Colonic mucosa (tissue), 4 donors: ENCODE results near the gene ATG9B. TPM values are rescaled to one million over a fixed set of nuclear protein-coding genes. Genes with fewer than 3 reads are reported as not detected.

Source experiments
- DNase-seq: peaks from one replicate; pipeline ENCODE4 v3.0.0-alpha.2; 2020
- H3K27ac ChIP-seq: fragments of 200-600 bp; one replicate; pipeline ENCODE4 v1.8.0; 2021
- H3K27me3 ChIP-seq: fragments of 200-600 bp; one replicate; pipeline ENCODE4 v1.8.0; 2021
- H3K36me3 ChIP-seq: fragments of 200-600 bp; one replicate; pipeline ENCODE4 v1.8.0; 2021
- H3K4me1 ChIP-seq: fragments of 200-600 bp; one replicate; pipeline ENCODE4 v1.8.0; 2021; ENCODE audit warnings: mild to moderate bottlenecking
- H3K4me3 ChIP-seq: fragments of 200-600 bp; one replicate; pipeline ENCODE4 v1.8.0; 2021
- H3K9ac ChIP-seq, 2 donors: one replicate each; pipeline ENCODE4 v1.7.0; 2013; ENCODE audit warnings: control low read depth in 2 of 2, low read depth in 2 of 2, low read length in 2 of 2
- H3K9me3 ChIP-seq: fragments of 200-600 bp; one replicate; pipeline ENCODE4 v1.8.0; 2021
- CTCF ChIP-seq: fragments of 200-600 bp; IDR thresholded peaks from one replicate; pipeline ENCODE4 v1.8.0; 2022; ENCODE audit warnings: antibody characterized with exemption, mild to moderate bottlenecking
- intact Hi-C: fragments of 100-400 bp; cut with DNase I; formaldehyde crosslinking; loops from one replicate; pipeline ENCODE4 v1.14.1; 2022
- total RNA-seq, 2 donors: library from RNA; stranded (reverse); fragmentation: NEBNext Ultra II Directional in 1 of 2; extraction: Animal tissue kit (Norgen Biotek cat#: 25700) in 1 of 2; gene quantifications; one replicate each; pipeline ENCODE4 v1.2.1, GENCODE V29; 2021
- donor health status: healthy.
- donor health status: DM: no; HTN: no; CAD: no.
- donor health status: DM: no; HTN: no; CAD: no.

The ATG9B gene
- total RNA-seq, 2 donors from 2014 or later, result 0.66 to 1.2 TPM

- Histone ChIP-seq H3K4me3 (no peak overlapping the region), H3K36me3 (no peaks in the 10 kb centered on the region), H3K4me1 (no peaks in the 10 kb centered on the region), H3K27ac (no peak overlapping the region), H3K9ac (peak overlapping the region in 1 of 2 donors; percentile 21), H3K9me3 (no peaks in the 10 kb centered on the region), H3K27me3 (no peaks in the 10 kb centered on the region)
- no peak for TF ChIP-seq CTCF
- intact Hi-C loops, result no loop called here
- DNase-seq, result no peak
Measured at GRCh38 chr7:151008143-151008510, 16.2 kb downstream of the ATG9B start.

GRCh38 chr7:151007469-151007898 lies 16.8 kb downstream of the ATG9B start:
- Histone ChIP-seq H3K27me3 (no peaks in the 10 kb centered on the region), H3K27ac (no peak overlapping the region), H3K4me1 (no peaks in the 10 kb centered on the region), H3K4me3 (no peak overlapping the region), H3K9me3 (no peaks in the 10 kb centered on the region), H3K9ac (no peak overlapping the region), H3K36me3 (no peaks in the 10 kb centered on the region)
- no peak for TF ChIP-seq CTCF
- intact Hi-C loops, result no loop called here
- DNase-seq, result no peak

- Histone ChIP-seq H3K4me1 (no peaks in the 10 kb centered on the region), H3K4me3 (no peak overlapping the region), H3K36me3 (no peaks in the 10 kb centered on the region), H3K27me3 (no peaks in the 10 kb centered on the region), H3K9me3 (no peaks in the 10 kb centered on the region), H3K9ac (no peak overlapping the region), H3K27ac (no peak overlapping the region)
- no peak for TF ChIP-seq CTCF
- DNase-seq, result no peak
- intact Hi-C loops, result no loop called here
Measured at GRCh38 chr7:151006590-151007300, 17.5 kb downstream of the ATG9B start.

GRCh38 chr7:151005566-151005965 lies 18.7 kb downstream of the ATG9B start:
- Histone ChIP-seq H3K4me3 (no peak overlapping the region), H3K4me1 (no peaks in the 10 kb centered on the region), H3K27ac (no peak overlapping the region), H3K9me3 (no peaks in the 10 kb centered on the region), H3K9ac (no peak overlapping the region), H3K36me3 (no peaks in the 10 kb centered on the region), H3K27me3 (no peaks in the 10 kb centered on the region)
- intact Hi-C loops, result no loop called here
- TF ChIP-seq CTCF, result no peak
- no peak for DNase-seq

GRCh38 chr7:151003572-151003971 lies 20.7 kb downstream of the ATG9B start:
- DNase-seq, result no peak
- no peak for TF ChIP-seq CTCF
- intact Hi-C loops, result no loop called here
- no peaks in the 10 kb centered on the region for H3K4me1 ChIP-seq
- no peaks in the 10 kb centered on the region for H3K27me3 ChIP-seq
- no peaks in the 10 kb centered on the region for H3K36me3 ChIP-seq
- H3K4me3 ChIP-seq, result no peak overlapping the region
- no peak overlapping the region for H3K27ac ChIP-seq
- H3K9ac ChIP-seq, result no peak overlapping the region
- H3K9me3 ChIP-seq, result no peaks in the 10 kb centered on the region
